GM12874 (cell line): Measurements from ENCODE around the gene MRAP.

ENCODE experiments used
- TF ChIP-seq, protein P1 (sequence below): IDR thresholded peaks from 2 replicates; pipeline ENCODE4 v1.5.1; 2011; ENCODE audit warnings: low read depth, mild to moderate bottlenecking, control low read depth, low read length, moderate library complexity; ENCODE audit not compliant: insufficient read depth

MRAP gene

DNA sequence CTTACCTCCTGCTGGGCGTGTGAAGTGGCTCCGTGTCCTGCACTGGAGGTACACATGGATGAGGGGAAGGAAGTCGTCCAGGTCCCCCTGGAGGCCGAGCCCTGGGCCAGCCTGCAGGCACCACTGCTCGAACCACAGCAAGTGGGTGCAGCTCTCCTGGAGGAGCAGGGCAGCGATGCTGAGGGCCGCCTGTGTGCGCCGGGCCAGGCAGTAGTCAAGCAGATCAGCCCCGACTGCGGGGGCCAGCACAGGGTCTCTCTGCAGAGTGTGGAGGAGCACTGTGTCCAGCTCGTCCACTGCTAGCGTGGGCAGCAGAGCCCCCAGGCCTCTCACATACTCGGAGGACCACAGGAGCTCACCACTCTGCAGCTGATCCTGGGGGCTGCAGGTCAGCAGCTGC, 48.3 kb downstream of the MRAP start:
- TF ChIP-seq, protein P1, sequence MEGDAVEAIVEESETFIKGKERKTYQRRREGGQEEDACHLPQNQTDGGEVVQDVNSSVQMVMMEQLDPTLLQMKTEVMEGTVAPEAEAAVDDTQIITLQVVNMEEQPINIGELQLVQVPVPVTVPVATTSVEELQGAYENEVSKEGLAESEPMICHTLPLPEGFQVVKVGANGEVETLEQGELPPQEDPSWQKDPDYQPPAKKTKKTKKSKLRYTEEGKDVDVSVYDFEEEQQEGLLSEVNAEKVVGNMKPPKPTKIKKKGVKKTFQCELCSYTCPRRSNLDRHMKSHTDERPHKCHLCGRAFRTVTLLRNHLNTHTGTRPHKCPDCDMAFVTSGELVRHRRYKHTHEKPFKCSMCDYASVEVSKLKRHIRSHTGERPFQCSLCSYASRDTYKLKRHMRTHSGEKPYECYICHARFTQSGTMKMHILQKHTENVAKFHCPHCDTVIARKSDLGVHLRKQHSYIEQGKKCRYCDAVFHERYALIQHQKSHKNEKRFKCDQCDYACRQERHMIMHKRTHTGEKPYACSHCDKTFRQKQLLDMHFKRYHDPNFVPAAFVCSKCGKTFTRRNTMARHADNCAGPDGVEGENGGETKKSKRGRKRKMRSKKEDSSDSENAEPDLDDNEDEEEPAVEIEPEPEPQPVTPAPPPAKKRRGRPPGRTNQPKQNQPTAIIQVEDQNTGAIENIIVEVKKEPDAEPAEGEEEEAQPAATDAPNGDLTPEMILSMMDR, result no peak

DNA sequence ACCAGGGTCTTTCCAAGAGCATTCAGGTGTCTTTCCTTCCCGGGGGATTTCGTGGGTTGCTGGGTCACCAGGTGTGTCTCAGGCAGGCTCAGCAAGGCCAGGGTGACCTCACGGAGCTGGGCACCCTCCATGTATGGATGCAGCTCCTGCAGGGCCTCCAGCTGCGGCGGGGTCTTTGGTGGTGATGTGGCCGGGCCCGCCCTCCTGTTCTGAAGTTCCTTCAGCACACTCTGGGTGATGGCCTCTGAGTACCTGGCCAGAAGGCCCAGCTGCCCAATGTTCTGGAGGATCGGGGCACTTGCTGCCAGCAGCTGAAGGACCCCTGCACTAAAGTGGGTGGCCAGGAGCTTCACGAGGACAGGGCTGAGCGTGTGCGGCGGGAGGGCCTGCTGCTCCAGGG, 48.7 kb downstream of the MRAP start:
- TF ChIP-seq, protein P1, result no peak

DNA sequence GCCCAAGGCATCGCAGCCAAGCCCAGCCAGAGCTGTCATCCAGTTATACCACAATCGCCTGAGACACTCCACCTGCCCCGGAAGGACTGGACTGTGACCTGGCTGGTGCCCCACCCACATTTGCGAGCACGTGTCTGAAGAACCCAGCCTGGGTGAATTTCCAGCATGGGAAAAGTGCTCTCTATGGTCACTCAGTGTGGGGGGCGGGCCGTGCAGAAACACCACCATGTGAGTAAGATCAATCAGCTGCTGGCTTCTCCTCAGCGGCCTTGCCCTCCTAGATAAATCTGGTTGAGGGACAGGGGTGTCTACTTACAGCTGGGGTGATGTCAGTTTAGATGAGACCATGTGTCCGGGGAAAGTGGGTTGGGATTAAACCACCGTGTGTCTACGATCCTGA, 49.3 kb downstream of the MRAP start:
- TF ChIP-seq, protein P1, result no peak

DNA sequence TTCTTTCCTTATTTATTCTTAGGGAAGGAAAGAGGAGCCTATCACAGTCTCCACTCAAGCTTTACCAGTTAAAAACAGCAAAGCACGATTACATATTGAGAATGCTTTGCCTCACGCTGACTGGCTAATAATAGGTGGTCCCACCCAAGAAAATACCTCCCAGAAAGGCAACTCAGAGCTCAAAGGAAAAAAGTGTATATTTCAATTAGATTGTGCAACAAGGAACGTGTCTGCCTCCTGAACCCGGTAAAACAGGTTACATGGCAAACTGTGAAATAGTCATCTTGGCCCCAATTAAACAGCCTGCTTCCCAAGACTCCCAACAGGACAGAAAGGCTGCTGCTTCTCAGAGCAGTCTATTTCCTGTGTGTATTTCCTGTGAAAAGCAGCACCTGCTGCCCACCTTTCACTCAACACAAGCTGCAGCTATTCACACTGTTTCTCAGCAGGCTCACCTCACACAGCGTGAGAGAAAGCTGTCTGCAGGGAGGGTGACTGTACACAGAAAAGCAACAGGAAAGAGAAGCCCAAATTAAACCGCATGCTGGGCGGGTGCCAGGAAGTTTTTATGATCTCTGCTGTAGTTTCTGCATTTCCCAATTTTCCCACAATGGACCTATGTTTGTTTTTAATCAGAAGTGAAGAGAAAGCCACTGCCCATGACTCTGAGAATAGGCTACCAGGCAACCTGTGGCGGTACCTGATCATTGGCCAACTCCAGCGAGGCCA, 50.1 kb downstream of the MRAP start:
- TF ChIP-seq, protein P1, result no peak

DNA sequence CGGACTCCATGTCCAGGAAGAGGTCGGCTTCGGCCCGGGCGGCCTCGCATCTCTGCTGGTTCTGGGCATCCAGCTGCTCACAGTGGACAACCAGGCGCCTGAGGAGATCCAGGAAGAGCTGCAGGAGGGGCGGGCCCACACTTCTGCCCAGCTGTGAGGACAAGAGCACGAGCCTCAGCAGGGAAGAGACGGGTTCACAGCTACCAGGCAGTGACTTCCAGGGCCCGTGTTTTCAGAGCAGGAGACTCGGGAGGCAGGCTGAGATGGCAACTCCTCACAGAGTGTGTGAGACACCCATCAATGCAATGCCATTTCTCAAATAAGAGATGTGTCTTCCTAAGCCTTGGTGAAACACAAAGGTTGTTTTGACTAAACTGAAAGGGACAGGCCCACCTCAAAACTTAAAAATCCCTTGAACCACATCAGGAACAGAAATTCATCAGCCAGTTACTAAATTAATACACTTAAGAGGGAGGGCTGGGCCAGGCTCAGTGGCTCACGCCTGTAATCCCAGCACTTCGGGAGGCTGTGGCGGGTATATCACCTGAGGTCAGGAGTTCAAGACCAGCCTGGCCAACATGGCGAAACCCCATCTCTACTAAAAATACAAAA, 50.8 kb downstream of the MRAP start:
- TF ChIP-seq, protein P1, result no peak

DNA sequence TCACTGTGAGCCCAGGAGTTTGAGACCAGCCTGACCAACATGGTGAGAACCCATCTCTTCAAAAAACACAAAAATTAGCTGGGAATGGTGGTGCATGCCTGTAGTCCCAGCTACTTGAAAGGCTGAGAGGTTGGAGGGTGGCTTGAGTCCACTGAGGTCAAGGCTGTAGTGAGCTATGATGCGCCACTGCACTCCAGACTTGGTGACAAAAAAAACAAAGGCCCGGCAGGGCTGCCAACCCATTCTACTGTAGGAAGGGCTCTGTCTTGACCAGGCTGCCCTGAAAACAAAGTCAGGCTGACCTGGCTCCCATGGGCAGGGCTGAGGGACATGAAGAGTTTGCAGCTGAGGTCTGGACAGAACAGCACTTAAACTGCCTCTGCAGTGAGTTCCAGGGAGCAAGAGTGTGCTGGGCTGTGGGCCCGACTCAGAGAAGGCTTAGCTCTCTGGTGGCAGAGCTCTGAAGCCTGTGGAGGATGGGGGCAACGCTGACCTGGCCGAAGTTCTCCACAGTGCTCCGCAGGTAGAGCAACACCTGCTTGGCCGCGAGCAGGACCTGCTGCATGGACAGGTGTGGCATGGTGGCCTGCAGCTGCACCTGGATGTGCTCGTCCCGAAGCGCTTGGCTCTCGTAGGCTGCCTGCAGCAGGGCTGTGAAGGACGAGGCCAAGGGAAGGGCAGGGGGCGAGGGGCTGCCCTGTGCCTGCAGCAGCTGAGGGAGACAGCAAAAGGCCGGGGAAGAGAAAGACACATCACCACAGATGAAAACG, 51.7 kb downstream of the MRAP start:
- TF ChIP-seq, protein P1, result no peak

DNA sequence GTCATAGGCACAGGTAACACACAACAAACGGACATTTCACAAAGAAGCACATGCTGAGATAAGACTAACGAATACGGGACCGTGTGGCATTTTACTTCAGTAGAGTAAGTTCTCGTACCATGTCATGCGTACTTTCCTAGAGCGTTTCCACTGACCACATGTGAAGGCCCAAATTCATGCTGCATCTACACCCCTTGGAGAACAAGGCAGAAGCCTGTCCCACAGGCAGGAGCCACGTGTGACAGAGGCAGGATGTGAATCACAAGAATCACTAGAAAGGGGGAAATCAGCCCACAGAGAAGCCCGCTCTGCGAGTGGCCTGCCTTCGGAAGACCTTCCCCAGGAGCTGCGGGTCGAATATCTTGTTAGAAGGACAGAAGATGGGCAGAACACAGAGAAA, 52.3 kb downstream of the MRAP start:
- TF ChIP-seq, protein P1, result no peak
